OCI-LY7 (cell line): ENCODE measurements around the gene TWF2. TPM values are rescaled to one million over a fixed set of nuclear protein-coding genes. Genes with fewer than 3 reads are reported as not detected.
A peak's percentile ranks its signal among the peaks of the same experiment; 100 is the strongest.

ENCODE experiments used
- BruUV-seq: library from RNA; stranded (reverse); fragments of 400-500 nt; replicated peaks from 2 replicates; lab custom pipeline; 2021; lab: Mats Ljungman, UMichigan
- CTCF ChIA-PET: fragments of 300-600 bp; sonication (Branson Sonifier 250); formaldehyde crosslinking; loops from one replicate; lab custom pipeline; 2022; ENCODE audit warnings: antibody characterized with exemption; ENCODE audit not compliant: unreplicated experiment; lab: Charles Lee
- POLR2A ChIA-PET: fragments of 300-600 bp; sonication (Branson Sonifier 250); formaldehyde crosslinking; loops from one replicate; lab custom pipeline; 2022; ENCODE audit warnings: antibody characterized with exemption; lab: Charles Lee
- DNase-seq: peaks from one replicate; pipeline ENCODE4 v3.0.0-alpha.2; 2015; ENCODE audit warnings: low spot score
- H2AFZ ChIP-seq: fragments of 200-600 bp; sonication (generic), shearing (Covaris generic); 2 replicates; pipeline ENCODE4 v1.6.1; 2014; ENCODE audit warnings: mild to moderate bottlenecking, antibody characterized with exemption, low read length, moderate library complexity
- H3K27ac ChIP-seq: fragments of 200-600 bp; sonication (generic); 2 replicates; pipeline ENCODE4 v1.5.1; 2014; ENCODE audit warnings: mixed run types, low read depth, mild to moderate bottlenecking, moderate library complexity, low read length, inconsistent platforms; ENCODE audit not compliant: poor library complexity, severe bottlenecking
- H3K36me3 ChIP-seq: fragments of 200-600 bp; sonication (generic); 2 replicates; pipeline ENCODE4 v1.6.1; 2014; ENCODE audit warnings: mild to moderate bottlenecking, antibody characterized with exemption, low read length, moderate library complexity, mixed read lengths; ENCODE audit not compliant: insufficient read depth
- H3K4me1 ChIP-seq: fragments of 200-600 bp; sonication (generic); 2 replicates; pipeline ENCODE4 v1.5.1; 2014; ENCODE audit warnings: mild to moderate bottlenecking, low read length; ENCODE audit not compliant: insufficient read depth, poor library complexity, severe bottlenecking
- H3K4me2 ChIP-seq: fragments of 200-600 bp; sonication (generic); 2 replicates; pipeline ENCODE4 v1.6.1; 2014; ENCODE audit warnings: mild to moderate bottlenecking, low read length
- H3K4me3 ChIP-seq: fragments of 200-600 bp; sonication (generic); 2 replicates; pipeline ENCODE4 v1.5.1; 2014; ENCODE audit warnings: mild to moderate bottlenecking, low read depth, low read length; ENCODE audit not compliant: poor library complexity, severe bottlenecking
- H3K79me2 ChIP-seq: fragments of 200-600 bp; sonication (generic); 2 replicates; pipeline ENCODE4 v1.6.1; 2016; ENCODE audit warnings: low read depth, mild to moderate bottlenecking, low read length, moderate library complexity, mixed read lengths; ENCODE audit not compliant: insufficient read depth
- H3K9me2 ChIP-seq: fragments of 200-600 bp; sonication (generic); 2 replicates; pipeline ENCODE4 v1.6.1; 2016; ENCODE audit warnings: mild to moderate bottlenecking, low read length, mixed read lengths; ENCODE audit not compliant: insufficient read depth
- H3K9me3 ChIP-seq: fragments of 200-600 bp; sonication (generic); 2 replicates; pipeline ENCODE4 v1.6.1; 2014; ENCODE audit warnings: mild to moderate bottlenecking, mixed run types, low read length, mixed read lengths
- H4K20me1 ChIP-seq: fragments of 200-600 bp; sonication (generic); 2 replicates; pipeline ENCODE4 v1.6.1; 2014; ENCODE audit warnings: mild to moderate bottlenecking, antibody characterized with exemption, low read length, moderate library complexity, mixed read lengths; ENCODE audit not compliant: insufficient read depth
- EZH2phosphoT487 ChIP-seq: fragments of 200-600 bp; sonication (generic); IDR thresholded peaks from 2 replicates; pipeline ENCODE4 v1.6.1; 2018; ENCODE audit warnings: low read depth, borderline replicate concordance, mild to moderate bottlenecking, mixed run types, antibody characterized with exemption, low read length, moderate library complexity, mixed read lengths
- intact Hi-C: fragments of 100-400 bp; cut with micrococcal nuclease; formaldehyde crosslinking; loops from one replicate; pipeline ENCODE4 v1.10.0; 2022; ENCODE audit not compliant: unreplicated experiment
- total RNA-seq, 2 experiments: library from RNA; depleted of rRNA in 1 of 2; stranded (reverse); fragments of >200 nt in 1 of 2; shearing (Covaris generic) in 1 of 2; gene quantifications; 2 replicates each; pipeline ENCODE4 v1.2.3, GENCODE V29; 2014 to 2022
- TF ChIP-seq, protein P1 (sequence below): fragments of 200-600 bp; sonication (generic); conservative IDR thresholded peaks from 2 replicates; pipeline ENCODE4 v1.5.1; 2014; ENCODE audit warnings: mild to moderate bottlenecking, antibody characterized with exemption, low read length, moderate library complexity, mixed read lengths

TWF2 gene
- total RNA-seq, 2 experiments from 2014 or later = 52.8 to 64.9 TPM

DNA sequence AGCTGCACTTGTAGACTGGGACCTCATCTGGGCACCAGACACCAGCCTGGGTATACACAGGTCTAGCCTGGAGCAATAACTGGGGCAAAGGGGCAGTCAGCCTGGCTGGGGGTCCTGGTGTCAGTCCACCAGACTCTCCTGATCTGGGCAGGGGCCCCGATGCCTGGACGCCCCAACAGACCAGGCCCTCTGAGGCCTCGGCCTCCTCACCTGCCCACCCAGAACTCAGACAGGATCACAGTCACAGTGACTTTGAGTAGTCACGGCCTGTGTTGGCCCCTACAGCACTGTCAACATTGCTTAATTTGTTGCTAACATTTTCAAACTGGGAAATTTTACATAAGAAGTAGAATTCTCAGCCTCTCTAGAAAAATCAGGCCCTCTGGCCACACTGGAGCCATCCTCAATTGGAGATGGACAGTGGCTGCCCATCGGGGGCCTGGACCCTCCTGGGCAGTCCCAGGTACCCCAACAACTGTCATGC lies 5.8 kb downstream of the TWF2 start:
- intact Hi-C loops = no loop called here
- H3K4me2 ChIP-seq = no peak overlapping the region
- peaks cover 49% of the 10 kb centered on the region for H3K36me3 ChIP-seq
- no peaks in the 10 kb centered on the region for H3K9me3 ChIP-seq
- TF ChIP-seq, protein P1, sequence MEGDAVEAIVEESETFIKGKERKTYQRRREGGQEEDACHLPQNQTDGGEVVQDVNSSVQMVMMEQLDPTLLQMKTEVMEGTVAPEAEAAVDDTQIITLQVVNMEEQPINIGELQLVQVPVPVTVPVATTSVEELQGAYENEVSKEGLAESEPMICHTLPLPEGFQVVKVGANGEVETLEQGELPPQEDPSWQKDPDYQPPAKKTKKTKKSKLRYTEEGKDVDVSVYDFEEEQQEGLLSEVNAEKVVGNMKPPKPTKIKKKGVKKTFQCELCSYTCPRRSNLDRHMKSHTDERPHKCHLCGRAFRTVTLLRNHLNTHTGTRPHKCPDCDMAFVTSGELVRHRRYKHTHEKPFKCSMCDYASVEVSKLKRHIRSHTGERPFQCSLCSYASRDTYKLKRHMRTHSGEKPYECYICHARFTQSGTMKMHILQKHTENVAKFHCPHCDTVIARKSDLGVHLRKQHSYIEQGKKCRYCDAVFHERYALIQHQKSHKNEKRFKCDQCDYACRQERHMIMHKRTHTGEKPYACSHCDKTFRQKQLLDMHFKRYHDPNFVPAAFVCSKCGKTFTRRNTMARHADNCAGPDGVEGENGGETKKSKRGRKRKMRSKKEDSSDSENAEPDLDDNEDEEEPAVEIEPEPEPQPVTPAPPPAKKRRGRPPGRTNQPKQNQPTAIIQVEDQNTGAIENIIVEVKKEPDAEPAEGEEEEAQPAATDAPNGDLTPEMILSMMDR = no peak; the same call in 1 of the 2 replicates
- TF ChIP-seq EZH2phosphoT487 = no peak
- peaks cover 16% of the 10 kb centered on the region for H3K4me1 ChIP-seq
- BruUV-seq = no TSS peak
- no peak overlapping the region for H2AFZ ChIP-seq
- H4K20me1 ChIP-seq = no peaks in the 10 kb centered on the region
- DNase-seq = no peak
- H3K27ac ChIP-seq = no peak overlapping the region
- H3K4me3 ChIP-seq = no peak overlapping the region
- CTCF ChIA-PET = no interaction called here
- H3K79me2 ChIP-seq = peaks cover 17% of the 10 kb centered on the region; the same call in 1 of the 2 replicates
- H3K9me2 ChIP-seq = no peaks in the 10 kb centered on the region
- POLR2A ChIA-PET = interaction anchor here (0.7 kb wide), 1 partner anchor 106 kb away, joined by 4 read pairs; no protein-coding TSS in a partner anchor

DNA sequence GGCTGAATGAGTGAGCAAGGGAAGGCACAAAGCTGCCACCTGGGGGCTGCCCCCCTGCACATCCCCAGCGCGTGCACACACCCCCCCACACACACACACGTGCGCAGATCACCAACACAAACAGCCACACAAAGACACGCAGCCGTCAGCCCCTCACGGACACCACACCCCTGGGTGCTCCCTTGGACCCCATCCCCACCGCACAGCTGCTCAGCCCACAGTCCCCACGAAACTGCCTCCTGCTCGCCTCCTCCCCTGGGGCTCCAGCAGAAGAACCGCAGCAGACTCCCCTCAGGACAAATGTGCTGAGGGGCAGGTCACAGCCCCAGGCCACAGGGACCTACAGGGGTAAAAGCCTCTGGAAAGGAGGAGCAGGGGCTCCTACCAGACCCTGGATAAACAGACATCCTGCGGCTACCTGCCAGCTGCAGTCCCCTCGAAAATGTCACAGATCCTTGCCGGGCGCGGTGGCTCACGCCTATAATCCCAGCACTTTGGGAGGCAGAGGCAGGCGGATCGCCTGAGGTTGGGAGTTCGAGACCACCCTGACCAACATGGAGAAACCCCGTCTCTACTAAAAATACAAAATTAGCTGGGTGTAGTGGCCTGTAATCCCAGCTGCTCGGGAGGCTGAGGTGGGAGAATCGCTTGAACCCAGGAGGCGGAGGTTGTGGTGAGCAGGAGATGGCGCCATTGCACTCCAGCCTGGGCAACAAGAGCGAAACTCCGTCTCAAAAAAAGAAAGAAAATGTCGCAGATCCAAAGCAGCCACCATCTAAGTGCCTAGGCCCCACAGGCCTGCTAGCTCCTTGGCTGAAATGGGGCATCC lies 6.5 kb downstream of the TWF2 start:
- Histone ChIP-seq H3K36me3 (peaks cover 52% of the 10 kb centered on the region), H3K4me3 (no peak overlapping the region), H3K79me2 (peaks cover 10% of the 10 kb centered on the region; the same call in 1 of the 2 replicates), H3K4me1 (peaks cover 9% of the 10 kb centered on the region), H3K4me2 (no peak overlapping the region), H2AFZ (no peak overlapping the region), H3K9me2 (no peaks in the 10 kb centered on the region), H4K20me1 (no peaks in the 10 kb centered on the region), H3K9me3 (no peaks in the 10 kb centered on the region), H3K27ac (no peak overlapping the region)
- intact Hi-C loops = no loop called here
- BruUV-seq = no TSS peak
- no peak for DNase-seq
- TF ChIP-seq, protein P1 = peak; percentile 34
- no peak for TF ChIP-seq EZH2phosphoT487
- CTCF ChIA-PET = interaction anchor here (0.9 to 2.0 kb wide), 4 partner anchors 8 to 191 kb away, joined by 3 to 5 read pairs (median 4); no protein-coding TSS in a partner anchor
- POLR2A ChIA-PET = no interaction called here
